IgD-negative memory B cell (primary cell): ENCODE measurements around the gene TANGO2. TPM values are rescaled to one million over a fixed set of nuclear protein-coding genes. Genes with fewer than 3 reads are reported as not detected.

Source experiments
- H3K27ac Mint-ChIP-seq, 3 donors: one replicate each; pipeline ENCODE4 v1.8.0; 2020 to 2022; ENCODE audit warnings: mild to moderate bottlenecking in 3 of 3, mixed read lengths in 3 of 3, moderate library complexity in 1 of 3
- H3K27me3 Mint-ChIP-seq: one replicate; pipeline ENCODE4 v1.8.0; 2021; ENCODE audit warnings: mixed read lengths
- H3K36me3 Mint-ChIP-seq: one replicate; pipeline ENCODE4 v1.8.0; 2020; ENCODE audit warnings: mild to moderate bottlenecking, mixed read lengths
- H3K4me1 Mint-ChIP-seq, 3 donors: one replicate each; pipeline ENCODE4 v1.8.0; 2020 to 2022; ENCODE audit warnings: mixed read lengths in 3 of 3, mild to moderate bottlenecking in 1 of 3
- H3K4me3 Mint-ChIP-seq, 4 donors: one replicate each; pipeline ENCODE4 v1.8.0; 2020 to 2022; ENCODE audit warnings: mild to moderate bottlenecking in 4 of 4, mixed read lengths in 4 of 4, moderate library complexity in 3 of 4
- H3K9me3 Mint-ChIP-seq, 3 donors: one replicate each; pipeline ENCODE4 v1.8.0; 2020 to 2021; ENCODE audit warnings: mixed read lengths in 3 of 3, mild to moderate bottlenecking in 1 of 3
- polyA plus RNA-seq: library from polyadenylated mRNA; unstranded; fragments of 300-500 nt; fragmentation: Illumina TruSeq; gene quantifications from one replicate; pipeline ENCODE4 v1.2.3, GENCODE V29; 2021

TANGO2 gene
- polyA plus RNA-seq, 1 donor from 2014 or later: 44.5 TPM

- Mint-ChIP-seq H3K9me3 (peaks cover 7 to 12% (median 10%) of the 10 kb centered on the region in 3 donors), H3K4me1 (no peaks in the 10 kb centered on the region), H3K4me3 (no peak overlapping the region), H3K36me3 (no peaks in the 10 kb centered on the region), H3K27ac (no peak overlapping the region), H3K27me3 (no peaks in the 10 kb centered on the region)
These were observed 21.7 kb upstream of the TANGO2 start for GRCh38 chr22:19998991-19999820.

GRCh38 chr22:20000246-20001081 is 20.4 kb upstream of the TANGO2 start:
- H3K4me1 Mint-ChIP-seq: no peaks in the 10 kb centered on the region
- H3K36me3 Mint-ChIP-seq: no peaks in the 10 kb centered on the region
- no peaks in the 10 kb centered on the region for H3K27me3 Mint-ChIP-seq
- peaks cover 7 to 16% (median 10%) of the 10 kb centered on the region in 3 donors for H3K9me3 Mint-ChIP-seq
- H3K4me3 Mint-ChIP-seq: no peak overlapping the region
- H3K27ac Mint-ChIP-seq: no peak overlapping the region

DNA sequence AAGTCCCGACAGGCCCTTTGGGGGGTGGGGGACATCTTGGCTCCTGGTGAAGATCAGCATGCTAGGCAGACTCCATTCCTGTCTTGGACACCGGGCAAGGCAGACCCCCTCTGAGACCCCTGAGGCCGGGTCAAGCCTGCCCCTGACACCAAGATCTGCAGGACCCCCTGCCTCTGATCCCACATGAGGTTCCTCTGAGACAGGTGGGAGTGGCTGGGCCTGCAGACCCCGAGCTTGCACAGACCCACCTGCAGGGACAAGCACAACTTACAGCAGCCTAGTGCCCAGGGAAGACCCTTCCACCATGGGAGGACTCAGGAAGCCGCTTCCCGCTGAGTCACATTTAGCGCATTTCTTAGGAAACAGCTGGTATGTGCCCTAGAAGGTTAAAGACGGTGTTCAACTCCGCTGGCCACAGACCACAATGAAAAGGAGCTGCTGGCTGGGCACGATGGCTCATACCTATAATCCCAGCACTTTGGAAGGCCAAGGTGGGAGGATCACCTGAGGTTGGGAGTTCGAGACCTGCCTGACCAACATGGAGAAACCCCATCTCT is 19.8 kb upstream of the TANGO2 start:
- peaks cover 7 to 16% (median 10%) of the 10 kb centered on the region in 3 donors for H3K9me3 Mint-ChIP-seq
- no peaks in the 10 kb centered on the region for H3K27me3 Mint-ChIP-seq
- no peak overlapping the region for H3K27ac Mint-ChIP-seq
- H3K36me3 Mint-ChIP-seq: no peaks in the 10 kb centered on the region
- H3K4me1 Mint-ChIP-seq: no peaks in the 10 kb centered on the region
- H3K4me3 Mint-ChIP-seq: no peak overlapping the region

GRCh38 chr22:20002128-20002527 is 18.8 kb upstream of the TANGO2 start:
- Mint-ChIP-seq H3K9me3 (peaks cover 7 to 16% (median 10%) of the 10 kb centered on the region in 3 donors), H3K27me3 (no peaks in the 10 kb centered on the region), H3K36me3 (no peaks in the 10 kb centered on the region), H3K27ac (no peak overlapping the region), H3K4me3 (no peak overlapping the region), H3K4me1 (no peaks in the 10 kb centered on the region)

DNA sequence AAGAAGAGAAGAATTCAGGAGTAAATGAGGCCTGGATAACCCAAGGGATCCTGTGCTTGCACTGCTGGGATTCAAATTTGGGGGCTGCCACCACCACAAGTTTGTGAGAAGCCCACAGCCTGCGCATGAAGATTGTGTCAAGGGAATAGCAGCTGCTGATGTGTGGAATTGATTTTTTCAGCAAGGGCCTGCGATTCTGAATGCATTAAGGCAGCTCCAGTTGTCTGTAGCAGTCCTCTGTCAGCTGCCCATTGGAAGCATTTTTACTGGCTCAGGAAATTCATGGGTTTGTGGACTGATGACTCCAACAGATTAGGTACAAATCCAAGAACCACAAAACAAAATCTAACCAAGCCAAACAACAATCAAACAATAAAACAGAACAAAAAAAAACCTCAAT is 18.3 kb upstream of the TANGO2 start:
- no peaks in the 10 kb centered on the region for H3K36me3 Mint-ChIP-seq
- H3K27ac Mint-ChIP-seq: no peak overlapping the region
- H3K27me3 Mint-ChIP-seq: no peaks in the 10 kb centered on the region
- peaks cover 7 to 16% (median 10%) of the 10 kb centered on the region in 3 donors for H3K9me3 Mint-ChIP-seq
- H3K4me3 Mint-ChIP-seq: no peak overlapping the region
- no peaks in the 10 kb centered on the region for H3K4me1 Mint-ChIP-seq

- H3K36me3 Mint-ChIP-seq: no peaks in the 10 kb centered on the region
- H3K27me3 Mint-ChIP-seq: no peaks in the 10 kb centered on the region
- H3K4me3 Mint-ChIP-seq: no peak overlapping the region
- H3K27ac Mint-ChIP-seq: no peak overlapping the region
- H3K4me1 Mint-ChIP-seq: no peaks in the 10 kb centered on the region
- peaks cover 7 to 16% (median 10%) of the 10 kb centered on the region in 3 donors for H3K9me3 Mint-ChIP-seq
These were observed 17.6 kb upstream of the TANGO2 start for GRCh38 chr22:20003304-20003703.

DNA sequence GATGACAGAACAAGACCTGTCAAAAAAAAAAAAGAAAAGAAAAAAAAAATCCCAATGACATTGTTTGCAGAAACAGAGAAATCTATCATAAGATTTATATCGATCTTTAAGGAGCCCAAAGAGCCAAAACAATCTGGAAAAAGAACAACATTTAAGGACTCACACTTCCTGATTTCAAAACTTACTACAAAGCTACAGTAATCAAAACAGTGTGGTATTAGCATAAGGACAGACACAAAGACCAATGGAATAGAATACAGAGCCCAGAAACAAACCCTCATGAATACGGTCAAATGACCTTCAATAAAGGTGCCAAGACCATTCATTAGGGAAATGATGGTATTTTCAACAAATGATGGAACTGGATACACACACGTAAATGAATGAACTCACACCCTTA is 16.4 kb upstream of the TANGO2 start:
- Mint-ChIP-seq H3K27ac (no peak overlapping the region), H3K4me3 (no peak overlapping the region), H3K36me3 (no peaks in the 10 kb centered on the region), H3K4me1 (no peaks in the 10 kb centered on the region), H3K9me3 (peaks cover 7 to 16% (median 10%) of the 10 kb centered on the region in 3 donors), H3K27me3 (no peaks in the 10 kb centered on the region)

DNA sequence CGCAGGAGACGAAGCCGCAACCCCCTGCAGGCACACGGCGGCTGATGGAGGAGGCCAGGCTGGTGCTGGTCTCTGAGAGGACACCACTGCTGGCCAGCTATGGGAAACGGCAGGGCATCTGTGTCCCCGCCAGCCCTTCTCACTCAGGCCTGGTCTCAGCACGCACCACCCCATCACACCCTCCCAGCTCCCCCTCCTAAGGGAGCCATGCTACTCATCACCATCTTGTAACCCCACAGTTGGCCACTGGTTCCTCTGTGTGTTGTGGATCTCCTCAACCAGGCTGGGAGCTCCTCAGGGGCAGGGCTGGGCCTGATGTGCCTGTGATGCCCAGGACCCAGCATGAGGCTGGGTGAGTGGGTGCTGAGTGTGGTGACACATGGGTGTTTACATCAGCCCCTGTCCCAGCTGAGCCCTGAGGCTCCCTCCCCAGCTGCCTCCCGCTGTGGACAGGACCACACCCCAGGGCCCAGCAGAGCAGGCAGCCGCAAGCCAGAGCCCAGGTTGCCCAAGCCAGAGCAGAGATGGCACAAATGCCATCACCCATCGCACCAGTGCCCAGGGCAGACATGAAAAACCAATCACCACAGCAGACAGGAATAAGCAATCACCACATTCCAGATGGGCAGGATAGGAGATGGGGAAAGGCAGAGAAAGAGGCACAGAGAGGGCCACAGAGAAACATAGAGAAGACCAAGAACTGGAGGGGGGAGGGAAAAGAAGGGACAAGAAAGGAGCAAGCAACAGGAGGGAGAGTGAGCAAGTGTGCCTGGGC is 12.5 kb upstream of the TANGO2 start:
- Mint-ChIP-seq H3K27ac (no peak overlapping the region), H3K4me1 (no peaks in the 10 kb centered on the region), H3K9me3 (peaks cover 2 to 11% (median 4%) of the 10 kb centered on the region in 3 donors), H3K4me3 (no peak overlapping the region), H3K36me3 (no peaks in the 10 kb centered on the region), H3K27me3 (no peaks in the 10 kb centered on the region)

DNA sequence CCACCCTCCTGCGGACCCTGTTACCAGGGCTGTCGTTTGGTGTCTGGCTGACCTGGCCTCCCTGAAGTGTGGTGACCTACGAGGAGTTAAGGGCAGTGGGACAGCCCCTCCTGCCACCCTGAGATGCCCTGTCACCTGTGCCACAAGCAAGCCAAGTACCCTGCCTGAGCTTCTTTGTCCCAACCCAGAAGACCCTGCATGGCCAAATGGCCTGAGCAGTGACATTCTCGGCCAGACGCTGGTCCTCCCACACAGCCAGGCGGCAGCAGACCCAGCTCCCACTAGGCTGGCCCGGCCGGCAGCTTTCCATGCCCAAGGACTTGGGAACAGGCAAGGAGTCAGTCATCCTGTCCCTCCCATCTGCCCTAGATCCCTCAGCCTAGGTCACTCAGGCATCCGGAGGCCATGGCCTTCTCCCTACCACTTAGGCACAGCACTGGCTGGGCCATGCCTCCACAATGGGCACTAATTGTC is 11.9 kb upstream of the TANGO2 start:
- no peaks in the 10 kb centered on the region for H3K27me3 Mint-ChIP-seq
- no peak overlapping the region for H3K27ac Mint-ChIP-seq
- H3K4me1 Mint-ChIP-seq: no peaks in the 10 kb centered on the region
- peaks cover 0 to 5% (median 0%) of the 10 kb centered on the region in 3 donors for H3K9me3 Mint-ChIP-seq
- H3K36me3 Mint-ChIP-seq: no peaks in the 10 kb centered on the region
- H3K4me3 Mint-ChIP-seq: no peak overlapping the region

DNA sequence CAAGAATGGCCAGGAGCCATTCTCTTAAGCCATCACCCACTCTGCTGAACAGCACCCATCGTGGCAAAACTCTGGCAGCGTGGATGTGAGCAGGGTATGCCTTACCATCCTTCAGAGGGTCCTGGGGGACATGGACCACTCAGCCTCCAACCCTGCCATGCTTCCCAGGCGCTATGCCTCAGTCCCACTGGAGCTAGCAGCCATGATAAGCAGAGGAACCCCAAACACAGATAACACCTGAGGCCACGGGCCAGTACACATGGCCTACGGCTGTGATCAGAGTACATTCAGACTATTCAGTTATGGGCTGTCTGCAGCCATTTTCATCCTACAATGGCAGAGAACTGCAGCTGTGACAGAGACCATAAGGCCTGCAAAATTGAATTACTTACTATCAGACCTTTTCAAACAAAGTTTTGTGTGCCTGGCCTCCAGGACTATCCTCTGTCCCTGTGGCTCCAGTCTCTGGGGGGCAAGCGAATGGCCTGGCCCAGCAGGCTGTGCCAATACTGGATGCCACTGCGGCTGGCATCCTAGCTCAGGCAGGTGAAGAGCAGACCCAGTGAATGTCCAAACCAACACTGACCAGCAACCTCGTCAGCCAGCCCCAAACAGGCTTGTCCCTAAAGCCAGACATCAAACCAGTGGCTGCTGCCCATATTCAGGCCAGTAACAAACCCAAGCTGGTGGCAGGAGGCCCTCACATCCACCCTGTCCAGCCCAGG is 11.2 kb upstream of the TANGO2 start:
- H3K4me1 Mint-ChIP-seq: no peaks in the 10 kb centered on the region
- H3K36me3 Mint-ChIP-seq: no peaks in the 10 kb centered on the region
- H3K9me3 Mint-ChIP-seq: no peaks in the 10 kb centered on the region
- H3K27ac Mint-ChIP-seq: no peak overlapping the region
- no peak overlapping the region for H3K4me3 Mint-ChIP-seq
- H3K27me3 Mint-ChIP-seq: no peaks in the 10 kb centered on the region

GRCh38 chr22:20010307-20011122 is 10.4 kb upstream of the TANGO2 start:
- no peaks in the 10 kb centered on the region for H3K36me3 Mint-ChIP-seq
- H3K27ac Mint-ChIP-seq: no peak overlapping the region
- no peak overlapping the region for H3K4me3 Mint-ChIP-seq
- H3K9me3 Mint-ChIP-seq: no peaks in the 10 kb centered on the region
- no peaks in the 10 kb centered on the region for H3K4me1 Mint-ChIP-seq
- no peaks in the 10 kb centered on the region for H3K27me3 Mint-ChIP-seq

- peaks cover 0 to 1% (median 0%) of the 10 kb centered on the region in 3 donors for H3K4me1 Mint-ChIP-seq
- no peaks in the 10 kb centered on the region for H3K9me3 Mint-ChIP-seq
- H3K27ac Mint-ChIP-seq: no peak overlapping the region
- H3K27me3 Mint-ChIP-seq: no peaks in the 10 kb centered on the region
- no peak overlapping the region for H3K4me3 Mint-ChIP-seq
- no peaks in the 10 kb centered on the region for H3K36me3 Mint-ChIP-seq
These were observed 9.6 kb upstream of the TANGO2 start for GRCh38 chr22:20011123-20011992.
